Astrocyte (in vitro differentiated cells and primary cell): ENCODE measurements around the gene RBFOX2. TPM values are rescaled to one million over a fixed set of nuclear protein-coding genes. Genes with fewer than 3 reads are reported as not detected.

Experiments used
- DNase-seq: peaks from one replicate; pipeline ENCODE4 v3.0.0-alpha.2; 2010; ENCODE audit warnings: low read depth
- FAIRE-seq: peaks from 2 replicates; lab custom pipeline; 2011; peaks lifted over from hg19 to GRCh38; lab: Jason Lieb, UNC
- H2AFZ ChIP-seq: 2 replicates; pipeline ENCODE4 v1.6.0; 2012; ENCODE audit warnings: low read depth, low read length, inconsistent platforms
- H3K27ac ChIP-seq: 2 replicates; pipeline ENCODE4 v1.5.1; 2011; ENCODE audit warnings: low read depth, low read length, inconsistent platforms
- H3K27me3 ChIP-seq: 2 replicates; pipeline ENCODE4 v1.6.0; 2011; ENCODE audit warnings: low read length, inconsistent platforms; ENCODE audit not compliant: insufficient read depth
- H3K36me3 ChIP-seq: 2 replicates; pipeline ENCODE4 v1.5.1; 2011; ENCODE audit warnings: low read length, inconsistent platforms; ENCODE audit not compliant: insufficient read depth
- H3K4me1 ChIP-seq: 2 replicates; pipeline ENCODE4 v1.5.1; 2011; ENCODE audit warnings: low read length, inconsistent platforms; ENCODE audit not compliant: insufficient read depth
- H3K4me2 ChIP-seq: 2 replicates; pipeline ENCODE4 v1.6.0; 2012; ENCODE audit warnings: low read length, inconsistent platforms
- H3K4me3 ChIP-seq: 2 replicates; pipeline ENCODE4 v1.5.1; 2011; ENCODE audit warnings: low read depth, mild to moderate bottlenecking, low read length, inconsistent platforms; ENCODE audit not compliant: insufficient read depth
- H3K79me2 ChIP-seq: 2 replicates; pipeline ENCODE4 v1.6.0; 2012; ENCODE audit warnings: mild to moderate bottlenecking, low read length, inconsistent platforms; ENCODE audit not compliant: insufficient read depth
- H3K9ac ChIP-seq: 2 replicates; pipeline ENCODE4 v1.6.0; 2012; ENCODE audit warnings: mild to moderate bottlenecking, low read length, inconsistent platforms
- H3K9me3 ChIP-seq: 2 replicates; pipeline ENCODE4 v1.5.1; 2012; ENCODE audit warnings: low read depth, mild to moderate bottlenecking, low read length, inconsistent platforms; ENCODE audit not compliant: insufficient read depth
- H4K20me1 ChIP-seq: 2 replicates; pipeline ENCODE4 v1.6.0; 2012; ENCODE audit warnings: low read length, inconsistent platforms; ENCODE audit not compliant: insufficient read depth
- H3K27ac Mint-ChIP-seq: one replicate; pipeline ENCODE4 v1.8.0; 2021; ENCODE audit warnings: mild to moderate bottlenecking, mixed read lengths; ENCODE audit not compliant: unreplicated experiment
- H3K27me3 Mint-ChIP-seq: one replicate; pipeline ENCODE4 v1.8.0; 2021; ENCODE audit warnings: low read depth, mixed read lengths; ENCODE audit not compliant: unreplicated experiment
- H3K36me3 Mint-ChIP-seq: one replicate; pipeline ENCODE4 v1.8.0; 2021; ENCODE audit warnings: low read depth, mixed read lengths; ENCODE audit not compliant: unreplicated experiment
- H3K4me1 Mint-ChIP-seq: one replicate; pipeline ENCODE4 v1.8.0; 2021; ENCODE audit warnings: low read depth, mixed read lengths; ENCODE audit not compliant: unreplicated experiment
- H3K4me3 Mint-ChIP-seq: one replicate; pipeline ENCODE4 v1.8.0; 2021; ENCODE audit warnings: mild to moderate bottlenecking, moderate library complexity, mixed read lengths; ENCODE audit not compliant: unreplicated experiment
- H3K9me3 Mint-ChIP-seq: one replicate; pipeline ENCODE4 v1.8.0; 2021; ENCODE audit warnings: mild to moderate bottlenecking, mixed read lengths; ENCODE audit not compliant: unreplicated experiment
- CTCF ChIP-seq: IDR thresholded peaks from 2 replicates; pipeline ENCODE4 v1.5.1; 2011; ENCODE audit warnings: low read depth, mild to moderate bottlenecking, inconsistent platforms, low read length, moderate library complexity; ENCODE audit not compliant: insufficient read depth
- EZH2 ChIP-seq: IDR thresholded peaks from 2 replicates; pipeline ENCODE4 v1.6.1; 2012; ENCODE audit warnings: mild to moderate bottlenecking, low read length, inconsistent platforms; ENCODE audit not compliant: insufficient read depth
- total RNA-seq: library from RNA; stranded (reverse); gene quantifications from 2 replicates; pipeline ENCODE4 v1.2.1, GENCODE V29; 2021

The RBFOX2 gene
- total RNA-seq, 1 donor from 2014 or later = 169 TPM

- no peak overlapping the region for H3K9ac ChIP-seq
- H3K27me3 Mint-ChIP-seq = no peaks in the 10 kb centered on the region
- H3K36me3 Mint-ChIP-seq = no peaks in the 10 kb centered on the region
- H3K4me2 ChIP-seq = no peak overlapping the region
- no peak for DNase-seq
- H3K27ac Mint-ChIP-seq = no peak overlapping the region
- peaks cover 76% of the 10 kb centered on the region for H3K79me2 ChIP-seq
- no peaks in the 10 kb centered on the region for H3K36me3 ChIP-seq
- peaks cover 18% of the 10 kb centered on the region for H4K20me1 ChIP-seq
- no peak overlapping the region for H3K27ac ChIP-seq
- no peak for TF ChIP-seq CTCF
- no peak for TF ChIP-seq EZH2
- no peaks in the 10 kb centered on the region for H3K9me3 ChIP-seq
- H3K4me3 Mint-ChIP-seq = no peak overlapping the region
- H3K4me1 ChIP-seq = peaks cover 21% of the 10 kb centered on the region
- no peak overlapping the region for H3K4me3 ChIP-seq
- H3K4me1 Mint-ChIP-seq = peaks cover 18% of the 10 kb centered on the region
- no peaks in the 10 kb centered on the region for H3K9me3 Mint-ChIP-seq
- H2AFZ ChIP-seq = no peak overlapping the region
- FAIRE-seq = no peak
- H3K27me3 ChIP-seq = no peaks in the 10 kb centered on the region
Observed at GRCh38 chr22:35959121-35959800, 69.4 kb downstream of the RBFOX2 start.

- DNase-seq (no peak), FAIRE-seq (no peak)
- peaks cover 21% of the 10 kb centered on the region for H3K4me1 ChIP-seq
- no peak overlapping the region for H3K4me2 ChIP-seq
- H4K20me1 ChIP-seq = peaks cover 22% of the 10 kb centered on the region
- no peaks in the 10 kb centered on the region for H3K27me3 ChIP-seq
- no peak overlapping the region for H2AFZ ChIP-seq
- no peaks in the 10 kb centered on the region for H3K27me3 Mint-ChIP-seq
- H3K36me3 Mint-ChIP-seq = no peaks in the 10 kb centered on the region
- no peaks in the 10 kb centered on the region for H3K36me3 ChIP-seq
- no peak overlapping the region for H3K27ac ChIP-seq
- peaks cover 78% of the 10 kb centered on the region for H3K79me2 ChIP-seq
- H3K27ac Mint-ChIP-seq = no peak overlapping the region
- no peak overlapping the region for H3K4me3 Mint-ChIP-seq
- H3K9ac ChIP-seq = no peak overlapping the region
- no peak overlapping the region for H3K4me3 ChIP-seq
- TF ChIP-seq EZH2 = no peak
- no peak for TF ChIP-seq CTCF
- peaks cover 18% of the 10 kb centered on the region for H3K4me1 Mint-ChIP-seq
- H3K9me3 ChIP-seq = no peaks in the 10 kb centered on the region
- no peaks in the 10 kb centered on the region for H3K9me3 Mint-ChIP-seq
Observed at GRCh38 chr22:35958334-35958733, 70.3 kb downstream of the RBFOX2 start.

GRCh38 chr22:35957589-35957988 lies 71.0 kb downstream of the RBFOX2 start:
- Mint-ChIP-seq H3K27ac (no peak overlapping the region), H3K36me3 (no peaks in the 10 kb centered on the region), H3K4me3 (no peak overlapping the region), H3K27me3 (no peaks in the 10 kb centered on the region), H3K4me1 (peaks cover 16% of the 10 kb centered on the region), H3K9me3 (no peaks in the 10 kb centered on the region)
- FAIRE-seq = peak; percentile 73
- Histone ChIP-seq H3K9ac (no peak overlapping the region), H3K4me3 (no peak overlapping the region), H3K36me3 (no peaks in the 10 kb centered on the region), H3K79me2 (peaks cover 72% of the 10 kb centered on the region), H3K4me1 (peaks cover 19% of the 10 kb centered on the region), H4K20me1 (peaks cover 22% of the 10 kb centered on the region), H2AFZ (no peak overlapping the region), H3K27ac (no peak overlapping the region), H3K9me3 (no peaks in the 10 kb centered on the region), H3K27me3 (no peaks in the 10 kb centered on the region), H3K4me2 (no peak overlapping the region)
- TF ChIP-seq CTCF = no peak
- no peak for TF ChIP-seq EZH2
- DNase-seq = no peak
